Type B pancreatic cell (in vitro differentiated cells): Measurements from ENCODE around the gene EYA4. TPM values are rescaled to one million over a fixed set of nuclear protein-coding genes. Genes with fewer than 3 reads are reported as not detected.

Source experiments
- DNase-seq: peaks from one replicate; pipeline ENCODE4 v3.0.0; 2021; ENCODE audit warnings: mixed read lengths; ENCODE audit not compliant: unreplicated experiment; ENCODE audit errors: extremely low spot score
- H3K27ac Mint-ChIP-seq: 2 replicates; pipeline ENCODE4 v1.8.0; 2021; ENCODE audit warnings: mild to moderate bottlenecking, mixed read lengths
- H3K27me3 Mint-ChIP-seq: 2 replicates; pipeline ENCODE4 v1.8.0; 2021; ENCODE audit warnings: mixed read lengths
- H3K36me3 Mint-ChIP-seq: 2 replicates; pipeline ENCODE4 v1.8.0; 2021; ENCODE audit warnings: mixed read lengths
- H3K4me1 Mint-ChIP-seq: one replicate; pipeline ENCODE4 v1.8.0; 2021; ENCODE audit warnings: mixed read lengths; ENCODE audit not compliant: unreplicated experiment
- H3K4me3 Mint-ChIP-seq: 2 replicates; pipeline ENCODE4 v1.8.0; 2021; ENCODE audit warnings: mild to moderate bottlenecking, mixed read lengths
- H3K9me3 Mint-ChIP-seq: 2 replicates; pipeline ENCODE4 v1.8.0; 2021; ENCODE audit warnings: mixed read lengths
- total RNA-seq: library from RNA; stranded (reverse); gene quantifications from 2 replicates; pipeline ENCODE4 v1.2.1, GENCODE V29; 2021; ENCODE audit warnings: low replicate concordance
- TF ChIP-seq, protein P1 (sequence below): fragments of 200-600 bp; sonication (generic); conservative IDR thresholded peaks from 2 replicates; pipeline ENCODE4 v1.5.0; 2021; ENCODE audit warnings: antibody characterized with exemption, mild to moderate bottlenecking

Gene EYA4
- total RNA-seq, 1 donor from 2014 or later = 29.7 TPM

GRCh38 chr6:133290930-133291329, 49.8 kb downstream of the EYA4 start:
- Mint-ChIP-seq H3K4me3 (no peak overlapping the region), H3K9me3 (peaks cover 11% of the 10 kb centered on the region), H3K27me3 (no peaks in the 10 kb centered on the region), H3K4me1 (peaks cover 21% of the 10 kb centered on the region), H3K27ac (no peak overlapping the region), H3K36me3 (peaks cover 5% of the 10 kb centered on the region)
- no peak for DNase-seq
- TF ChIP-seq, protein P1, sequence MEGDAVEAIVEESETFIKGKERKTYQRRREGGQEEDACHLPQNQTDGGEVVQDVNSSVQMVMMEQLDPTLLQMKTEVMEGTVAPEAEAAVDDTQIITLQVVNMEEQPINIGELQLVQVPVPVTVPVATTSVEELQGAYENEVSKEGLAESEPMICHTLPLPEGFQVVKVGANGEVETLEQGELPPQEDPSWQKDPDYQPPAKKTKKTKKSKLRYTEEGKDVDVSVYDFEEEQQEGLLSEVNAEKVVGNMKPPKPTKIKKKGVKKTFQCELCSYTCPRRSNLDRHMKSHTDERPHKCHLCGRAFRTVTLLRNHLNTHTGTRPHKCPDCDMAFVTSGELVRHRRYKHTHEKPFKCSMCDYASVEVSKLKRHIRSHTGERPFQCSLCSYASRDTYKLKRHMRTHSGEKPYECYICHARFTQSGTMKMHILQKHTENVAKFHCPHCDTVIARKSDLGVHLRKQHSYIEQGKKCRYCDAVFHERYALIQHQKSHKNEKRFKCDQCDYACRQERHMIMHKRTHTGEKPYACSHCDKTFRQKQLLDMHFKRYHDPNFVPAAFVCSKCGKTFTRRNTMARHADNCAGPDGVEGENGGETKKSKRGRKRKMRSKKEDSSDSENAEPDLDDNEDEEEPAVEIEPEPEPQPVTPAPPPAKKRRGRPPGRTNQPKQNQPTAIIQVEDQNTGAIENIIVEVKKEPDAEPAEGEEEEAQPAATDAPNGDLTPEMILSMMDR = no peak

DNA sequence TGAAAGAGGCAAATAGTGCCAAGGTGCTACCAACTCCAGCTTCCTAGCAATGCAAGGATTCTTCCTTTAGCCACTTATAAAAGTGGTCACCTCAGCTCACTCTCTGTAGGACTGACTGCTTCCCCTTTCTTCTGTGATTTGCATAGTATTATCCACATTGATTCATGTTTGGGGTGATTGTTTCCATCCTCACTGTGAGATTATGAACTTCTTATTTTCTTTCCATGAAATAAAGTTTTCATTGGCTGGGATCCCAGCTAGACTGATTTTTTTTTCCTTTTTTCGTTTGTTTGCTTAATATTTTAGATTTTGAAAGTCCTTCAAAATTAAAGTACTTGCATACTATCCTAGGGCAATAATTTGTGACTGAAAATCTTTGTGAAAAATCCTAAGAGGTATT, 50.5 kb downstream of the EYA4 start:
- TF ChIP-seq, protein P1 = no peak
- no peak overlapping the region for H3K27ac Mint-ChIP-seq
- H3K27me3 Mint-ChIP-seq = no peaks in the 10 kb centered on the region
- H3K4me3 Mint-ChIP-seq = no peak overlapping the region
- peaks cover 11% of the 10 kb centered on the region for H3K9me3 Mint-ChIP-seq
- H3K4me1 Mint-ChIP-seq = peaks cover 21% of the 10 kb centered on the region
- peaks cover 5% of the 10 kb centered on the region for H3K36me3 Mint-ChIP-seq
- no peak for DNase-seq

- no peaks in the 10 kb centered on the region for H3K9me3 Mint-ChIP-seq
- no peak overlapping the region for H3K4me3 Mint-ChIP-seq
- no peak for DNase-seq
- TF ChIP-seq, protein P1 = no peak
- peaks cover 11% of the 10 kb centered on the region for H3K4me1 Mint-ChIP-seq
- H3K36me3 Mint-ChIP-seq = no peaks in the 10 kb centered on the region
- no peak overlapping the region for H3K27ac Mint-ChIP-seq
- H3K27me3 Mint-ChIP-seq = no peaks in the 10 kb centered on the region
Measured at GRCh38 chr6:133297657-133298056, 56.5 kb downstream of the EYA4 start.

GRCh38 chr6:133298335-133298734, 57.2 kb downstream of the EYA4 start:
- TF ChIP-seq, protein P1 = no peak
- Mint-ChIP-seq H3K36me3 (no peaks in the 10 kb centered on the region), H3K27ac (no peak overlapping the region), H3K4me3 (no peak overlapping the region), H3K4me1 (peaks cover 6% of the 10 kb centered on the region), H3K27me3 (no peaks in the 10 kb centered on the region), H3K9me3 (no peaks in the 10 kb centered on the region)
- DNase-seq = no peak

- TF ChIP-seq, protein P1 = no peak
Measured at GRCh38 chr6:133298801-133299200, 57.6 kb downstream of the EYA4 start.

DNA sequence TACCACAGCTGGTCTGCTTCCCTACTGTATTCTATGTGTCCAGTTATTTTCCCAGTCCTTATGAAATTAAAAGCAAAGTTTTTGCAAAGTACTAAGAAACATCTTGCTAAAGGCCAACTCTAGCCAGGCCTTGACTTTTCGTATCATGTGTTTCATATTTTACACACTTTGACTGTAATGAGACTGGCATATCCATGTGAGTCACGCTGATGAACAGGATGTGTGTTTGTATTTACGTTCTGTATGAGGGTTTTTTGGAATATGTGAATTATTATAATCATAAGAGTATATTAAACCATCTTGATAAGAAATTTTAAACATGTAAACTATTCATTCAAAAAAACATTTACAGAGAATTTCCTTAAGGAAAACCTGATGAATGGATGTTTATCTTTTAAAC, 59.7 kb downstream of the EYA4 start:
- Mint-ChIP-seq H3K27me3 (no peaks in the 10 kb centered on the region), H3K9me3 (no peaks in the 10 kb centered on the region), H3K27ac (no peak overlapping the region), H3K4me1 (peaks cover 6% of the 10 kb centered on the region), H3K36me3 (no peaks in the 10 kb centered on the region), H3K4me3 (no peak overlapping the region)
- TF ChIP-seq, protein P1 = no peak
- DNase-seq = no peak

More at GRCh38 chr6:133298801-133299200, 57.6 kb downstream of the EYA4 start:
- Mint-ChIP-seq H3K4me1 (peaks cover 6% of the 10 kb centered on the region), H3K27ac (no peak overlapping the region), H3K4me3 (no peak overlapping the region), H3K36me3 (no peaks in the 10 kb centered on the region), H3K27me3 (no peaks in the 10 kb centered on the region), H3K9me3 (no peaks in the 10 kb centered on the region)
- no peak for DNase-seq
